ENCODE measurements around the gene RBP4.

RBP4 gene

GRCh38 chr10:93589648-93590562, 11.1 kb downstream of the RBP4 start:
- FAIRE-seq (no peak), DNase-seq (ENCODE audit: insufficient read length, low spot score) (no peak)
- TF ChIP-seq POLR2A (IDR thresholded peaks at IDR 0.05; ENCODE audit: low read depth, low read length) = no peak

DNA sequence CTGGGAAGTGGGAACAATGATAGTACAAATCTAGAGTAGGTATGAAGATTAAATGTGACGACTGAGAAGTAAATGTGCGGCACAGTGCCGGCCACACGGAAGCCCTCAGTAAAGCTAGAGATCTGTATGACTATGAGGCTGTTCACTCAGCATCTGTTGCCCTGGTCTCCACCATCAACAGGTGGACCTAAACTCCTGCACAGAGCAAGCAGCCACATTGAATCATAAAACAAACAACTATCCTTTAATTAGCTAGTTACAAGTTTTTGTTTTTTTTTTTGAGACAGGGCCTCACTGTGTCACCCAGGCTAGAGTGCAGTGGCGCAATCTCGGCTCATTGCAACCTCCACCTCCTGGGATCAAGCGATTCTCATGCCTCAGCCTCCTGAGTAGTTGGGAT, 16.6 kb downstream of the RBP4 start:
- TF ChIP-seq POLR2A (IDR thresholded peaks at IDR 0.05; ENCODE audit: low read depth, low read length) = no peak
- no peak for DNase-seq (ENCODE audit: insufficient read length, low spot score)
- no peak for FAIRE-seq

- no peak for TF ChIP-seq POLR2A (IDR thresholded peaks at IDR 0.05; ENCODE audit: low read depth, low read length)
- FAIRE-seq (no peak), DNase-seq (ENCODE audit: insufficient read length, low spot score) (no peak)
These were observed 20.2 kb downstream of the RBP4 start for GRCh38 chr10:93580828-93581227.

DNA sequence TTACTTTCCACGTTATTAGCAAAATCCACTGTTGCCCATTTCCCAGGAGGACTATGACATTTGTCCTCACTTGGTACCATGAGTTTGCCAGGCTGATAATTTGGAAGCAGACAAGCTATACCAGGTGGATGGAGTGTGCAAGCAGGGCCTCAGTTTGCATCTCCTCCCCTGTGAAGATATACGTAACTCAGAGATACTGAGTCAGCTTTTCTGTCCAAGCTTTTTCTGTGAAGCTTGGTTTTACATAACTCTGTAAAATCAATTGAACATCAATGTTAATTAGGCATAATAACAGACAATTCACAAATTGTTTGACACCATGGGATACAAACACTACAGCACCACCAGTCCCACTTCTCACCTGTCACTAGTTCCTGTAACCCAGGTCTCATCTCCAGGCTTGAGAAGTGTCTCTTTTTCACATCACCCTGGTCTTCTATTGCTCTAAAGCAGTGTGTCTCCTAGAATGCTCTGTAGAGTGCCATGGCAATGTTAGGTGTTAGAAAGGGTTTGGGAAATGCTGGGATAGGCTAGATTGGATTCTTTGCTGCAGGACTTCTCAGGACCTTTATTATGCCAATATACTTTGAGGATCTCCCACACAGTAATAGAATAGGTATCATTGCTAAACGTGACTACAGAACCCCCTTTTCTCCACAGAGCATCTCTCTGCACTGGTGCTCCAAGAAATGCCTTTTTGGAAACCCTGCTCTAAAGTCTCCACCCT, 20.9 kb downstream of the RBP4 start:
- no peak for DNase-seq (ENCODE audit: insufficient read length, low spot score)
- no peak for FAIRE-seq
- TF ChIP-seq POLR2A (IDR thresholded peaks at IDR 0.05; ENCODE audit: low read depth, low read length) = no peak

DNA sequence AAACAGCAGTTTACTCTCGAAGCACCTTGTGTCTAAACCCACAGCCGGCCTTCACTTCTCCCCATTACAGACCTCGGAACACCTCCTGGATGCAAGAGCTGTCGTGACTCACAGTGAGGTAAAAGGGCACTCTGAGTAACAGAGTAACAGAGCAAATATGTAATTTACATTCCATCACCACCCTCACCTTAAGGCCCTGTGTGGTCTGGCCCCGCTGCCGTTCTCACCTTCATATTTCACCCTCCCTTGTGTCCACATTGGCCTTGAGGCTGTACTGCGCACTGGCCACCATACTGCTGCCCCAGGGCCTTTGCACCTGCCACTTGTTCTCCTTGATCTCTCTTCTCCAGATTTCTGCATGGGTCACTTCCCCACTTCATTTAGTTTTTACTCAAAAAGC, 21.9 kb downstream of the RBP4 start:
- DNase-seq (ENCODE audit: insufficient read length, low spot score) (peak; percentile 84), FAIRE-seq (peak; percentile 70)
- TF ChIP-seq POLR2A (IDR thresholded peaks at IDR 0.05; ENCODE audit: low read depth, low read length) = no peak

GRCh38 chr10:93577565-93577964, 23.5 kb downstream of the RBP4 start:
- FAIRE-seq (no peak), DNase-seq (ENCODE audit: insufficient read length, low spot score) (no peak)
- TF ChIP-seq POLR2A (IDR thresholded peaks at IDR 0.05; ENCODE audit: low read depth, low read length) = no peak

GRCh38 chr10:93576888-93577287, 24.1 kb downstream of the RBP4 start:
- TF ChIP-seq POLR2A (IDR thresholded peaks at IDR 0.05; ENCODE audit: low read depth, low read length) = no peak
- no peak for DNase-seq (ENCODE audit: insufficient read length, low spot score)
- FAIRE-seq = no peak

GRCh38 chr10:93573924-93574323, 27.1 kb downstream of the RBP4 start:
- TF ChIP-seq POLR2A (IDR thresholded peaks at IDR 0.05; ENCODE audit: low read depth, low read length) = no peak
- no peak for DNase-seq (ENCODE audit: insufficient read length, low spot score)
- FAIRE-seq = no peak

- FAIRE-seq (no peak), DNase-seq (ENCODE audit: insufficient read length, low spot score) (no peak)
- TF ChIP-seq POLR2A (IDR thresholded peaks at IDR 0.05; ENCODE audit: low read depth, low read length) = no peak
These were observed 27.8 kb downstream of the RBP4 start for GRCh38 chr10:93573051-93573909.

DNA sequence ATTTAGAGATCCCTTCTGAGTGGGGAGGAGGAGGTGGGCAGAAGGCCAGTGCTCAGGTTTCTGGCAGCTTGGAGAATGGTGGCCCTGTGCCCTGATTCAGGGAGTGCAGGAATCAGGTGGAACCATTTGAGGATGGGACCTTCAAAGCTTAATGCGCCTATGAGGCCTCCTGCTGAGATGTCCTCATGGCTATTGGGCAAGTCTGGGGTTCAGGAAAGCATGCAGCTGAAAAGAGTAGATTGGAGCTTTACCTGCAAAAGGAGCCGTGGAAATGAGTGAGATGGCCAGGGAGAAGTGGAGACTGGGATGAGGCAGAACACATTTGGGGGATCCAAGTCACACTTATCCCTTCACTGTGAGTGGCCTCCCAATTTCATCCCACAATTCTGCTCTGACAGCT, 28.4 kb downstream of the RBP4 start:
- TF ChIP-seq POLR2A (IDR thresholded peaks at IDR 0.05; ENCODE audit: low read depth, low read length) = no peak
- FAIRE-seq (no peak), DNase-seq (ENCODE audit: insufficient read length, low spot score) (no peak)

- FAIRE-seq (no peak), DNase-seq (ENCODE audit: insufficient read length, low spot score) (no peak)
- no peak for TF ChIP-seq POLR2A (IDR thresholded peaks at IDR 0.05; ENCODE audit: low read depth, low read length)
These were observed 30.7 kb downstream of the RBP4 start for GRCh38 chr10:93570383-93570782.

DNA sequence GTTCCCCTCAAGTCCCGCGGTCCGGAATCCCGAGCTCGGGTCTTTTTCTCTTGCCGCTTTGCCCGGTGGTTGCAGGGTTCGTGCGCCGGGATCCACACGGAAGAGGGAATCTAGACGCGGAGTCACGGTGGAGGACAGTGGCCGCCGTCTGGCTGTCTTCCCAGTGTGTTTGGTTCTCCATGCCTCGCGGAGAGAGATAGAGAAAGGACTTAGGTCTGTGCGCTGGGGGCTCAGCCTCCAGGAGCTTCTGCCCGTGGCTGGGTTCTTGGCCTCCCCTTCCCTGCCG, 33.0 kb downstream of the RBP4 start:
- no peak for TF ChIP-seq POLR2A (IDR thresholded peaks at IDR 0.05; ENCODE audit: low read depth, low read length)
- FAIRE-seq (no peak), DNase-seq (ENCODE audit: insufficient read length, low spot score) (no peak)

- no peak for TF ChIP-seq POLR2A (IDR thresholded peaks at IDR 0.05; ENCODE audit: low read depth, low read length)
- DNase-seq (ENCODE audit: insufficient read length, low spot score) (no peak), FAIRE-seq (no peak)
These were observed 33.5 kb downstream of the RBP4 start for GRCh38 chr10:93567277-93568104.
